GM19397 (cell line): ENCODE data around the gene RNF217.
"Not testable (repeated sequence)": the region's sequence is repeated elsewhere in the genome, so short reads cannot be mapped to it uniquely, and the experiment has no call there.

ENCODE experiments used
- ATAC-seq: cut with Tn5 transposase; IDR thresholded peaks from one replicate; pipeline ENCODE4 v1.9.1; 2021; ENCODE audit warnings: mild to moderate bottlenecking, moderate library complexity; ENCODE audit not compliant: unreplicated experiment

RNF217 gene

GRCh38 chr6:125050663-125051318, 88.6 kb downstream of the RNF217 start:
- ATAC-seq, result no peak

GRCh38 chr6:125053809-125054208, 91.6 kb downstream of the RNF217 start:
- ATAC-seq, result no peak

GRCh38 chr6:125054331-125054730, 92.1 kb downstream of the RNF217 start:
- ATAC-seq, result no peak

GRCh38 chr6:125057392-125058246, 95.4 kb downstream of the RNF217 start:
- ATAC-seq, result no peak

GRCh38 chr6:125058546-125058945, 96.3 kb downstream of the RNF217 start:
- ATAC-seq, result no peak

GRCh38 chr6:125063307-125063706, 101.1 kb downstream of the RNF217 start:
- no peak for ATAC-seq

GRCh38 chr6:125066140-125066539, 103.9 kb downstream of the RNF217 start:
- ATAC-seq, result no peak

GRCh38 chr6:125066964-125067363, 104.7 kb downstream of the RNF217 start:
- ATAC-seq, result no peak

GRCh38 chr6:125067552-125067951, 105.3 kb downstream of the RNF217 start:
- no peak for ATAC-seq

- no peak for ATAC-seq
Observed at GRCh38 chr6:125073071-125073470, 110.8 kb downstream of the RNF217 start.

- ATAC-seq, result no peak
Observed at GRCh38 chr6:125074120-125074519, 111.9 kb downstream of the RNF217 start.

GRCh38 chr6:125075073-125075472, 112.8 kb downstream of the RNF217 start:
- not testable (repeated sequence) for ATAC-seq

GRCh38 chr6:125075741-125076481, 113.7 kb downstream of the RNF217 start:
- ATAC-seq, result no peak

- no peak for ATAC-seq
Observed at GRCh38 chr6:125076482-125076742, 114.2 kb downstream of the RNF217 start.

- ATAC-seq, result no peak
Observed at GRCh38 chr6:125077453-125077852, 115.2 kb downstream of the RNF217 start.

GRCh38 chr6:125078602-125079321, 116.5 kb downstream of the RNF217 start:
- no peak for ATAC-seq

GRCh38 chr6:125082908-125083683, 120.9 kb downstream of the RNF217 start:
- no peak for ATAC-seq

- ATAC-seq, result no peak
Observed at GRCh38 chr6:125083684-125083990, 121.4 kb downstream of the RNF217 start.

GRCh38 chr6:125086716-125087115, 124.5 kb downstream of the RNF217 start:
- ATAC-seq, result no peak

GRCh38 chr6:125088963-125089362, 126.7 kb downstream of the RNF217 start:
- ATAC-seq, result no peak

- ATAC-seq, result no peak
Observed at GRCh38 chr6:125094563-125094962, 132.3 kb downstream of the RNF217 start.
